ENCODE measurements around the gene MOV10L1.
A peak's percentile ranks its signal among the peaks of the same experiment; 100 is the strongest.

The MOV10L1 gene

DNA sequence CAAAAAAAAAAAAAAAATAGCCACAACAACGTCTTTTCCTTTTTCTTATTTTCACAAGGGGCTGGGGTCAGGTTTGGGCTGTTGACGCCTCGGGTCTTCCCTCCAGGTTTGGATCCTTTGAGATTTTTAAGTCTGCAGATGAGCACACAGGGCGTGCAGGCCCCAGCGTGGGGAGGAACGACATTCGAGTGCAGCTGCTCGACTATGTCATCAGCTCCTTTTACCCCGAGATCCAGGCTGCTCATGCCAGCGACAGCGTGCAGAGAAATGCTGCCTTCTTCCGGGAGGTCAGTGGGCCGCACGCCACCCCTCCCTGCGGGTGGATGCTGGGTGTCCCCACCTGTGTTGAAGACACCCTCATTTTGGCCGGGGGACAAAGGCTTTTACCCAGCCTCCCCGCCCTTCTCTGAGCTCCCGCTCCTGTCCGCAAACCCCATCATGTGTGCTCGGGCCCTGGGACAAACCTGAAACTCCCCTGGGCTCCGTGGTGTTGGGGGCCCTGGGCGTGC, 118.7 kb downstream of the MOV10L1 start:
- no peak overlapping the region for H3K4me3 ChIP-seq (ENCODE audit: low read depth, low read length)
- no peaks in the 10 kb centered on the region for H3K9me3 ChIP-seq
- peaks cover 6% of the 10 kb centered on the region for H3K4me1 ChIP-seq
- no peaks in the 10 kb centered on the region for H3K27me3 ChIP-seq
- DNase-seq: no peak
- peaks cover 56% of the 10 kb centered on the region for H3K36me3 ChIP-seq
- TF ChIP-seq, protein P1, sequence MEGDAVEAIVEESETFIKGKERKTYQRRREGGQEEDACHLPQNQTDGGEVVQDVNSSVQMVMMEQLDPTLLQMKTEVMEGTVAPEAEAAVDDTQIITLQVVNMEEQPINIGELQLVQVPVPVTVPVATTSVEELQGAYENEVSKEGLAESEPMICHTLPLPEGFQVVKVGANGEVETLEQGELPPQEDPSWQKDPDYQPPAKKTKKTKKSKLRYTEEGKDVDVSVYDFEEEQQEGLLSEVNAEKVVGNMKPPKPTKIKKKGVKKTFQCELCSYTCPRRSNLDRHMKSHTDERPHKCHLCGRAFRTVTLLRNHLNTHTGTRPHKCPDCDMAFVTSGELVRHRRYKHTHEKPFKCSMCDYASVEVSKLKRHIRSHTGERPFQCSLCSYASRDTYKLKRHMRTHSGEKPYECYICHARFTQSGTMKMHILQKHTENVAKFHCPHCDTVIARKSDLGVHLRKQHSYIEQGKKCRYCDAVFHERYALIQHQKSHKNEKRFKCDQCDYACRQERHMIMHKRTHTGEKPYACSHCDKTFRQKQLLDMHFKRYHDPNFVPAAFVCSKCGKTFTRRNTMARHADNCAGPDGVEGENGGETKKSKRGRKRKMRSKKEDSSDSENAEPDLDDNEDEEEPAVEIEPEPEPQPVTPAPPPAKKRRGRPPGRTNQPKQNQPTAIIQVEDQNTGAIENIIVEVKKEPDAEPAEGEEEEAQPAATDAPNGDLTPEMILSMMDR (IDR thresholded peaks at IDR 0.05; ENCODE audit: low read depth, low read length): no peak

DNA sequence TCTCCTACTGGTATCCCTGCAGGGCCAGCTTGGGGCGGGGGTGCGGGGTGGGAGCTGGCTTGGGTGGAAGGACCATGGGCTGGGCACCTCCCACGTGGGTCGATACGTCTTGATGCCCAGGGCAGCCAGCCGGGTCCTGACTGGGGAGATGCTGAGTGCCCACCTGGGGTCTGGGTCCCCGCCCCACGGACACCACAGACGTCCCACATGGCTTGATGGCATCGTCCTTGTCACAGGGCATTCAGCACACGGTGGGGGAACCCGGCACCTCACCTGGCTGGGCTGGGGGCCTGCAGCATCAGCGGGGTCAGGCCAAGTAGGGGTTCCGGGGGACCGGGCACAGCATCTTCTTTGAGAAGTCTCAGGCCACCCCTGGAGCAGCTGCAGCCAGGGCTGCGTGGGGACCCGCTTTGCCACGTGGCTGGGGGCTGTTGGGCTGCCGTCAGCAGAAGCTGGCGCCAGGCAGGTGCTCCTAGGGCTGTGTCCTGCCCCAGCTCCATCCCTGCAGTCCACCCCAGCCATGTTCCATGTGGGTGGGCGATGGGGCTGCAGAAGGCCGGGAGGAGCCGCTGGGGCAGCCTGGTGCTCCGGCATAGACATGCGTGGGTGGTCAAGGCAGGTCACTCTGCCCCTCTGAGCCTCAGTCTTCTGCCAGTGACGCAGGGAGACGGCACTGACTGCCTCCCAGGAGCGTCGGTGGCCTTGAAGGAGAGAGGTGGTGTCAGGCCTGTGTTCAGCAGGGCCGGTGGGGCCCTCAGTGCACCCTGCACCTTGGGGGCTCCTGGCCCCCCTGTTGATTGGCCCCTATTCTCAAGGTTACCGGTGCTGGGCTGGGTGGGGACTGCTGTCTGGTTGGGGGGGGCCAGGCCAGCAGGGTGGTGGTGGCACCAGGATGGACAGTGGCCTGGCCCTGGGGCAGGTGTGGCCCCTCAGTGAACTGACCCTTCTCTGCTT, 119.4 kb downstream of the MOV10L1 start:
- DNase-seq: peak; percentile 19
- no peaks in the 10 kb centered on the region for H3K9me3 ChIP-seq
- H3K4me3 ChIP-seq (ENCODE audit: low read depth, low read length): no peak overlapping the region
- no peaks in the 10 kb centered on the region for H3K27me3 ChIP-seq
- peaks cover 49% of the 10 kb centered on the region for H3K36me3 ChIP-seq
- peaks cover 6% of the 10 kb centered on the region for H3K4me1 ChIP-seq
- TF ChIP-seq, protein P1 (IDR thresholded peaks at IDR 0.05; ENCODE audit: low read depth, low read length): no peak

DNA sequence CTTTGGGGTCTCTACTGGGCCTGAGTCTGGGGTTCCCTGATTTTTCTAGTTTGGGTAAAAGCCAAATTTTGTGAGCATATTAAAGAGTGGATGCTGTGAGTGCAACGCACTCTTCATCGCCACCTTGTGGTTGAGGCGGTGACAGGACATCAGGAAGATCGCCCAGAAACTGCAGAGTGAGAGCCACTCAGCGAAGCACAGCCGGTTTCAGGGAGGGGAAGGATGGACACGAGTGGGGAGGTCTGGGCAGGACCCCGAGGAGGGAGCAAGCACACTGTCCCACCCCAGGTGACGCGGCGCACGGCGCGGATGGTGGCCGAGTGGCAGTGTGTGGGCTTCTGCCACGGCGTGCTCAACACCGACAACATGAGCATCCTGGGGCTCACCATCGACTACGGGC, 120.1 kb downstream of the MOV10L1 start:
- DNase-seq: peak; percentile 79
- peaks cover 6% of the 10 kb centered on the region for H3K4me1 ChIP-seq
- no peak overlapping the region for H3K4me3 ChIP-seq (ENCODE audit: low read depth, low read length)
- peaks cover 49% of the 10 kb centered on the region for H3K36me3 ChIP-seq
- TF ChIP-seq, protein P1 (IDR thresholded peaks at IDR 0.05; ENCODE audit: low read depth, low read length): peak; percentile 98
- no peaks in the 10 kb centered on the region for H3K27me3 ChIP-seq
- no peaks in the 10 kb centered on the region for H3K9me3 ChIP-seq

DNA sequence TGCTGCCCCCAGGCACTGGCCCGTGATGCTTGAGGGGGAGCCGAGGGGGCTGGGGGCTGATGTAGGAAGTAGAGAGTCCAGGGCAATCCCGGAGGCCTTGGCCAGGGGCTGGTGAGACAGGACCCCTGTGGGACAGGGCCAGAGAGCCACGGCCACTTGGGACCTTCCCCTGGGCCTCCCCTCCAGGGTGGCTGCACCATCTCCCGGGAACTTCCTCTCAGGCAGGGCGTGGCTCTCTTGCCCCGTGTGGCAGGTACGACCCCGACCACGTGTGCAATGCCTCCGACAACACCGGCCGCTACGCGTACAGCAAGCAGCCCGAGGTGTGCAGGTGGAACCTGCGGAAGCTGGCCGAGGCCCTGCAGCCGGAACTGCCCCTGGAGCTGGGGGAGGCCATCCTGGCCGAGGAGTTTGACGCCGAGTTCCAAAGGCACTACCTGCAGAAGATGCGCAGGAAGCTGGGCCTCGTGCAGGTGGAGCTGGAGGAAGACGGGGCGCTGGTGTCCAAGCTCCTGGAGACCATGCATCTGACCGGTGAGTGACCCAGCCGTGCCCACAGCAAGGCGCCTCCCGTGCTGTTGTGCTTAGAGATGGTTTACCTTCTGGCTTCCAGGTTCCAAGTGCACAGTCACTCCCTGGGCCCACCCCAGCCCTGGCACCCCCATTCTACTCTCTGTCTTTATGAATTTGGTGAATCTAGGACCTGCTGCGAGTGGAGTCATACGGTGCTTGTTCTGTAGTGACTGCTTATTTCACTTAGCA, 120.8 kb downstream of the MOV10L1 start:
- Histone ChIP-seq H3K36me3 (peaks cover 52% of the 10 kb centered on the region), H3K4me1 (peaks cover 6% of the 10 kb centered on the region), H3K9me3 (no peaks in the 10 kb centered on the region), H3K4me3 (ENCODE audit: low read depth, low read length) (no peak overlapping the region), H3K27me3 (no peaks in the 10 kb centered on the region)
- DNase-seq: no peak
- TF ChIP-seq, protein P1 (IDR thresholded peaks at IDR 0.05; ENCODE audit: low read depth, low read length): no peak

DNA sequence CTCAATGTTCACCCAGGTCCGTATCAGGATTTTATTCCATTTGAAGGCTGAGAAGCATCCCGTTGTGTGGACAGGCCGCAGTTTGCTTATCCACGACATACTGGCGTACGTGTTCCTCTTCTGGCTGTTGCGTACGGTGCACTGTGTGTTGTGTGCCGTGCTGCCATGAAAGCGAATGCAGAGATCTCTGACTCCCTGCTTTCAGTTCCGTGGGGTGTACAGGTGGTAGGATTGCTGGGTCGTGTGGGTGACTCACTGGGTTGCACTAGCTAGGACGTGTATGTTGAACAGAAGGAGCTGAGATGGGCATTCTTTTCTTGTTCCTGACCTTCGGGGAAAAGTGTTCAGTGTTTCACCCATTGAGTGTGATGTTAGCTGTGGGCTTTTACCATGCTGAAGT, 121.3 kb downstream of the MOV10L1 start:
- H3K4me1 ChIP-seq: peaks cover 6% of the 10 kb centered on the region
- no peak for DNase-seq
- H3K36me3 ChIP-seq: peaks cover 55% of the 10 kb centered on the region

More for the DNA sequence above, 121.3 kb downstream of the MOV10L1 start:
- TF ChIP-seq, protein P1 (IDR thresholded peaks at IDR 0.05; ENCODE audit: low read depth, low read length): no peak
- Histone ChIP-seq H3K27me3 (no peaks in the 10 kb centered on the region), H3K4me3 (ENCODE audit: low read depth, low read length) (no peak overlapping the region), H3K9me3 (no peaks in the 10 kb centered on the region)
